ENCODE data around the gene KCNG2. TPM values are rescaled to one million over a fixed set of nuclear protein-coding genes. Genes with fewer than 3 reads are reported as not detected.

Gene KCNG2
- total RNA-seq, 2 donors from 2014 or later, result not detected

GRCh38 chr18:79756826-79757225 is 40.9 kb upstream of the KCNG2 start:
- no peaks in the 10 kb centered on the region for H3K27me3 ChIP-seq
- H3K4me1 ChIP-seq, result no peaks in the 10 kb centered on the region
- H3K27ac ChIP-seq, result no peak overlapping the region
- H3K4me3 ChIP-seq, result no peak overlapping the region
- peaks cover 28% of the 10 kb centered on the region for H3K36me3 ChIP-seq
- no peak for TF ChIP-seq CTCF (IDR thresholded peaks at IDR 0.05)
- no peak for DNase-seq (ENCODE audit: low spot score)
- peaks cover 2 to 36% of the 10 kb centered on the region in 2 donors for H3K9me3 ChIP-seq

GRCh38 chr18:79760348-79760747 is 37.4 kb upstream of the KCNG2 start:
- TF ChIP-seq CTCF (IDR thresholded peaks at IDR 0.05), result no peak
- peaks cover 2 to 36% of the 10 kb centered on the region in 2 donors for H3K9me3 ChIP-seq
- peaks cover 7% of the 10 kb centered on the region for H3K36me3 ChIP-seq
- no peaks in the 10 kb centered on the region for H3K4me1 ChIP-seq
- DNase-seq (ENCODE audit: low spot score), result no peak
- no peak overlapping the region for H3K27ac ChIP-seq
- H3K4me3 ChIP-seq, result no peak overlapping the region
- no peaks in the 10 kb centered on the region for H3K27me3 ChIP-seq

GRCh38 chr18:79760881-79761280 is 36.9 kb upstream of the KCNG2 start:
- Histone ChIP-seq H3K4me1 (no peaks in the 10 kb centered on the region), H3K27me3 (no peaks in the 10 kb centered on the region), H3K27ac (no peak overlapping the region), H3K36me3 (peaks cover 3% of the 10 kb centered on the region), H3K4me3 (no peak overlapping the region), H3K9me3 (peaks cover 2 to 36% of the 10 kb centered on the region in 2 donors)
- TF ChIP-seq CTCF (IDR thresholded peaks at IDR 0.05), result no peak
- DNase-seq (ENCODE audit: low spot score), result no peak

- no peaks in the 10 kb centered on the region for H3K4me1 ChIP-seq
- TF ChIP-seq CTCF (IDR thresholded peaks at IDR 0.05), result no peak
Measured at GRCh38 chr18:79763407-79763806, 34.3 kb upstream of the KCNG2 start.

GRCh38 chr18:79764131-79764530 is 33.6 kb upstream of the KCNG2 start:
- Histone ChIP-seq H3K27me3 (no peaks in the 10 kb centered on the region), H3K4me3 (no peak overlapping the region), H3K36me3 (no peaks in the 10 kb centered on the region), H3K27ac (no peak overlapping the region), H3K9me3 (peaks cover 0 to 37% of the 10 kb centered on the region in 2 donors), H3K4me1 (no peaks in the 10 kb centered on the region)
- no peak for TF ChIP-seq CTCF (IDR thresholded peaks at IDR 0.05)
- DNase-seq (ENCODE audit: low spot score), result no peak

More at GRCh38 chr18:79763407-79763806, 34.3 kb upstream of the KCNG2 start:
- no peak overlapping the region for H3K27ac ChIP-seq
- no peaks in the 10 kb centered on the region for H3K36me3 ChIP-seq
- DNase-seq (ENCODE audit: low spot score), result no peak
- H3K4me3 ChIP-seq, result no peak overlapping the region
- no peaks in the 10 kb centered on the region for H3K27me3 ChIP-seq
- H3K9me3 ChIP-seq, result peaks cover 2 to 44% of the 10 kb centered on the region in 2 donors

GRCh38 chr18:79765491-79766245 is 32.1 kb upstream of the KCNG2 start:
- H3K9me3 ChIP-seq, result peaks cover 0 to 27% of the 10 kb centered on the region in 2 donors
- no peak for TF ChIP-seq CTCF (IDR thresholded peaks at IDR 0.05)
- no peaks in the 10 kb centered on the region for H3K27me3 ChIP-seq
- H3K27ac ChIP-seq, result no peak overlapping the region
- DNase-seq (ENCODE audit: low spot score), result no peak
- no peak overlapping the region for H3K4me3 ChIP-seq
- H3K36me3 ChIP-seq, result no peaks in the 10 kb centered on the region
- H3K4me1 ChIP-seq, result no peaks in the 10 kb centered on the region
